Stomach (tissue), 19 donors: ENCODE data around the gene SMPDL3A. TPM values are rescaled to one million over a fixed set of nuclear protein-coding genes. Genes with fewer than 3 reads are reported as not detected.

Experiments used
- DNase-seq, 2 donors: peaks; one replicate each; pipeline versions ENCODE4 v3.0.0 to v3.0.0-alpha.2; 2013 to 2019
- H3K27ac ChIP-seq, 5 donors: fragments of 200-600 bp in 4 of 5; sonication (generic) in 4 of 5; one replicate each; pipeline ENCODE4 v1.5.1; 2013 to 2019; ENCODE audit warnings: mild to moderate bottlenecking in 1 of 5, moderate library complexity in 1 of 5
- H3K27me3 ChIP-seq, 3 donors: fragments of 200-600 bp; sonication (generic); one replicate each; pipeline ENCODE4 v1.5.1; 2017 to 2019; ENCODE audit warnings: mixed run types in 1 of 3
- H3K36me3 ChIP-seq, 4 donors: fragments of 200-600 bp; sonication (generic); 1 replicate in 3 of 4; 2 replicates in 1 of 4; pipeline ENCODE4 v1.5.1; 2016 to 2019
- H3K4me1 ChIP-seq, 4 donors: fragments of 200-600 bp; sonication (generic); one replicate each; pipeline ENCODE4 v1.5.1; 2016 to 2019
- H3K4me3 ChIP-seq, 4 donors: fragments of 200-600 bp; sonication (generic) in 3 of 4; one replicate each; pipeline ENCODE4 v1.5.1; 2016 to 2019; ENCODE audit warnings: mild to moderate bottlenecking in 1 of 4
- H3K9me3 ChIP-seq, 4 donors: fragments of 200-600 bp; sonication (generic); one replicate each; pipeline ENCODE4 v1.5.1; 2016 to 2019
- EP300 ChIP-seq: sonication (generic); formaldehyde crosslinking; IDR thresholded peaks from one replicate; pipeline ENCODE4 v1.6.1; 2017; ENCODE audit warnings: antibody characterized with exemption
- POLR2A ChIP-seq, 4 donors: fragments of 450-650 bp; IDR thresholded peaks; one replicate each; pipeline ENCODE4 v1.6.1; 2016; ENCODE audit warnings: antibody characterized with exemption in 4 of 4, control low read depth in 2 of 4, mild to moderate bottlenecking in 1 of 4, moderate library complexity in 1 of 4
- POLR2AphosphoS5 ChIP-seq, 3 donors: sonication (generic); formaldehyde crosslinking; IDR thresholded peaks; one replicate each; pipeline ENCODE4 v1.6.1; 2016; ENCODE audit warnings: antibody characterized with exemption in 3 of 3
- WGBS, 5 donors: extraction: QIAGEN DNeasy Blood & Tissue Kit in 3 of 5; methylation state at CpG; one replicate each; pipeline versions ENCODE4 v1.1.5 to v1.1.7; 2013 to 2018; 5-methylcytosine and 5-hydroxymethylcytosine counted together
- intact Hi-C: fragments of 100-400 bp; cut with DNase I; formaldehyde crosslinking; loops from one replicate; pipeline ENCODE4 v1.15.1; 2023; ENCODE audit warnings: low total_unique reads
- long read RNA-seq, 10 donors: transcript quantifications; one replicate each; lab custom pipeline, GENCODE V29; 2026
- polyA plus RNA-seq, 3 donors: library from polyadenylated mRNA; stranded (reverse); fragments of 200-250 nt; gene quantifications; one replicate each; pipeline ENCODE4 v1.2.3, GENCODE V29; 2013
- total RNA-seq, 5 donors: library from RNA; depleted of rRNA; stranded (reverse); fragments of >200 nt; gene quantifications; one replicate each; pipeline versions ENCODE4 v1.1.0 to v1.2.3, GENCODE V29; 2014 to 2016
- TF ChIP-seq, protein P1 (sequence below), 7 experiments: fragments of 450-650 bp in 4 of 7; fragments of 200-600 bp in 3 of 7; sonication (generic) in 3 of 7; IDR thresholded peaks; one replicate each; pipeline ENCODE4 v1.5.1; 2016 to 2019; ENCODE audit warnings: antibody characterized with exemption in 7 of 7, control low read depth in 2 of 7, mild to moderate bottlenecking in 1 of 7
- donor health status: healthy with polysubstance abuse.
- donor health status: Bipolar disorder and iron deficiency.
- donor health status: healthy.

The SMPDL3A gene, protein sequence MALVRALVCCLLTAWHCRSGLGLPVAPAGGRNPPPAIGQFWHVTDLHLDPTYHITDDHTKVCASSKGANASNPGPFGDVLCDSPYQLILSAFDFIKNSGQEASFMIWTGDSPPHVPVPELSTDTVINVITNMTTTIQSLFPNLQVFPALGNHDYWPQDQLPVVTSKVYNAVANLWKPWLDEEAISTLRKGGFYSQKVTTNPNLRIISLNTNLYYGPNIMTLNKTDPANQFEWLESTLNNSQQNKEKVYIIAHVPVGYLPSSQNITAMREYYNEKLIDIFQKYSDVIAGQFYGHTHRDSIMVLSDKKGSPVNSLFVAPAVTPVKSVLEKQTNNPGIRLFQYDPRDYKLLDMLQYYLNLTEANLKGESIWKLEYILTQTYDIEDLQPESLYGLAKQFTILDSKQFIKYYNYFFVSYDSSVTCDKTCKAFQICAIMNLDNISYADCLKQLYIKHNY
- total RNA-seq (10 to 100 TPM in 4 of 5 donors, 1 to 10 TPM in 1; 4.5 to 24.0 (median 14.6) TPM), polyA plus RNA-seq (10 to 100 TPM in 2 of 3 donors, 1 to 10 TPM in 1; 6.2 to 34.2 (median 18.8) TPM)
- long read RNA-seq, donor 1: 0 reads
- long read RNA-seq, donor 2, partial matches to known transcripts: 0 of 3 reads
- long read RNA-seq, donor 2, other reads (novel, unspliced or antisense): 0 of 3 reads
- long read RNA-seq, donor 3, partial matches to known transcripts: 0 of 1 reads
- long read RNA-seq, donor 3, other reads (novel, unspliced or antisense): 0 of 1 reads
- long read RNA-seq, donor 4: 0 reads
- long read RNA-seq, donor 5: 0 reads
- long read RNA-seq, donor 6, partial matches to known transcripts: 0 of 7 reads
- long read RNA-seq, donor 6, other reads (novel, unspliced or antisense): 0 of 7 reads
- long read RNA-seq, donor 7, partial matches to known transcripts: 20 of 24 reads
- long read RNA-seq, donor 7, other reads (novel, unspliced or antisense): 0 of 24 reads
- long read RNA-seq, donor 8, partial matches to known transcripts: 13 of 14 reads
- long read RNA-seq, donor 8, other reads (novel, unspliced or antisense): 0 of 14 reads
- long read RNA-seq, donor 9, partial matches to known transcripts: 0 of 3 reads
- long read RNA-seq, donor 9, other reads (novel, unspliced or antisense): 0 of 3 reads
- long read RNA-seq, donor 10, transcript SMPDL3A-201 (8 exons, 1,851 nt): major isoform, 5 of 5 reads
- long read RNA-seq, donor 10, partial matches to known transcripts: 0 of 5 reads
- long read RNA-seq, donor 10, other reads (novel, unspliced or antisense): 0 of 5 reads

DNA sequence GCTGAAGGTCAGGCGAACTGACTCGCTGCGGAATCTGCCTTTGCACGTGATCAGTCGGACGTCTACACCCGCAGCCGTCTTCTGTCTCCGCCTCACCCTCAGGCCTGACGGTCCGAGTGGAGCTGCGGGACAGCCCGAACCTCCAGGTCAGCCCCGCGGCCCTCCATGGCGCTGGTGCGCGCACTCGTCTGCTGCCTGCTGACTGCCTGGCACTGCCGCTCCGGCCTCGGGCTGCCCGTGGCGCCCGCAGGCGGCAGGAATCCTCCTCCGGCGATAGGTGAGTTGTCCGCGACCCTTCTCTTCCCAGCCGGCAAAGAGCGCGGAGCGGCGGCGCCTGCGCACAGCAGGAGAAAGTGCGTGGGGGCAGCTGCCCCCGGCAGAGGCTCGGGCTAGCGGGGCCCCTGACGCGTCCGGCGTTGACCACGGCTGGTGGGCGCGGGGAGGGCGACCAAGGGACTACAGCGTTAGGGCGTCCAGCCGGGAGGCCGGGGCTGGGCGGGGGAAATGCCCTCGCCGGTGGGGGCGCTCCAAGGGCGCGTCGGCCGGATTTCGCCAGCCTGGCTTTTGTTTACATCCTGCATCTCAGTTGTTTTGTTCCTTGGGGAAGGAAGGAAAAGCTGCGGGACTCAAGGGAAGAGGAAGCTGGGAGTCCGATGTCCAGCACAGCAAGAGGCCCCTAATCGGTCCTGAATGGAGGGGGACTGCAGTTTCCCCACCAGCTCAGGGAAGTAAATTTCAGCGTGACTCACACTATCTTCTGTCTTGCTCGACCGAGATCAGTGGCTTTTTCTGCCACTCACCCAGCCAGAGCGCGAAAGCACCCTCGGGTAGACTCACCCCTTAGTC, at the start of gene SMPDL3A:
Gene SMPDL3A, plus strand, starts transcription at position 77 of the 846 bp plus-strand sequence. Its CDS starts 89 bp downstream, at position 166.
- Histone ChIP-seq H3K4me1 (peaks cover 22 to 56% (median 40%) of the 10 kb centered on the region in 4 donors), H3K4me3 (peak within 1 kb of the TSS; percentile 58 to 78 (median 66)), H3K27ac (peak within 1 kb of the TSS; percentile 86 to 99 (median 96)), H3K9me3 (no peaks in the 10 kb centered on the region), H3K36me3 (no peaks in the 10 kb centered on the region), H3K27me3 (no peaks in the 10 kb centered on the region)
- DNase-seq: peak; percentile 70 to 92
- intact Hi-C loops: no loop called here
- TF ChIP-seq POLR2AphosphoS5 (IDR thresholded peaks at IDR 0.05) (peak; percentile 12 to 82 (median 56)), EP300 (no peak), POLR2A (IDR thresholded peaks at IDR 0.05) (peak in 1 of 4 donors; percentile 28)
- TF ChIP-seq, protein P1, sequence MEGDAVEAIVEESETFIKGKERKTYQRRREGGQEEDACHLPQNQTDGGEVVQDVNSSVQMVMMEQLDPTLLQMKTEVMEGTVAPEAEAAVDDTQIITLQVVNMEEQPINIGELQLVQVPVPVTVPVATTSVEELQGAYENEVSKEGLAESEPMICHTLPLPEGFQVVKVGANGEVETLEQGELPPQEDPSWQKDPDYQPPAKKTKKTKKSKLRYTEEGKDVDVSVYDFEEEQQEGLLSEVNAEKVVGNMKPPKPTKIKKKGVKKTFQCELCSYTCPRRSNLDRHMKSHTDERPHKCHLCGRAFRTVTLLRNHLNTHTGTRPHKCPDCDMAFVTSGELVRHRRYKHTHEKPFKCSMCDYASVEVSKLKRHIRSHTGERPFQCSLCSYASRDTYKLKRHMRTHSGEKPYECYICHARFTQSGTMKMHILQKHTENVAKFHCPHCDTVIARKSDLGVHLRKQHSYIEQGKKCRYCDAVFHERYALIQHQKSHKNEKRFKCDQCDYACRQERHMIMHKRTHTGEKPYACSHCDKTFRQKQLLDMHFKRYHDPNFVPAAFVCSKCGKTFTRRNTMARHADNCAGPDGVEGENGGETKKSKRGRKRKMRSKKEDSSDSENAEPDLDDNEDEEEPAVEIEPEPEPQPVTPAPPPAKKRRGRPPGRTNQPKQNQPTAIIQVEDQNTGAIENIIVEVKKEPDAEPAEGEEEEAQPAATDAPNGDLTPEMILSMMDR (IDR thresholded peaks at IDR 0.05): peak in 3 of 7 experiments; percentile 12 to 56 (median 38)
- WGBS, 5 donors: 0 to 1% (median 1%) methylated on average over 34 to 71 of the region's 71 CpGs

DNA sequence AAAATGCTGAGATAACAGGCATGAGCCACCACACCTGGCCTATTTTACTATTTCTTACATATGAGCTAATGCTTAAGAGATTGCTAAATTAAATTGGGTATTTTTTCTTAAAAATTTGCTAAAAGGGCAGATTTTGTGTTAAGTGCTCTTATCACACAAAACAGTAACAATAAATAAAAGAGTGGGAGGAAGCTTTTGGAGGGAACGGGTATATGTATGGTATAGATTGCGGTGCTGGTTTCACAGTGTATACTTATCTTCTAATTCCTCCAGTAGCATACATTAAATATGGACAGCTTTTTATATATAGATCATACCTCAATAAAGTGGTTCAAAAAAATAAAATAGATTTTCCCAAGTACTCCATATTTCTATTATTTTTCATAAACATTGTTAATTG, 49.0 kb upstream of the SMPDL3A start:
- Histone ChIP-seq H3K9me3 (no peaks in the 10 kb centered on the region), H3K27ac (no peak overlapping the region), H3K27me3 (peaks cover 0 to 6% (median 0%) of the 10 kb centered on the region in 3 donors), H3K4me1 (peaks cover 0 to 8% (median 0%) of the 10 kb centered on the region in 4 donors), H3K36me3 (no peaks in the 10 kb centered on the region), H3K4me3 (no peak overlapping the region)
- no peak for TF ChIP-seq POLR2AphosphoS5 (IDR thresholded peaks at IDR 0.05)
- TF ChIP-seq EP300: no peak
- TF ChIP-seq POLR2A (IDR thresholded peaks at IDR 0.05): no peak
- TF ChIP-seq, protein P1 (IDR thresholded peaks at IDR 0.05): no peak
- WGBS, 5 donors: 92 to 98% (median 97%) methylated on average over 2 of the region's 2 CpGs
- DNase-seq: no peak
- intact Hi-C loops: no loop called here

DNA sequence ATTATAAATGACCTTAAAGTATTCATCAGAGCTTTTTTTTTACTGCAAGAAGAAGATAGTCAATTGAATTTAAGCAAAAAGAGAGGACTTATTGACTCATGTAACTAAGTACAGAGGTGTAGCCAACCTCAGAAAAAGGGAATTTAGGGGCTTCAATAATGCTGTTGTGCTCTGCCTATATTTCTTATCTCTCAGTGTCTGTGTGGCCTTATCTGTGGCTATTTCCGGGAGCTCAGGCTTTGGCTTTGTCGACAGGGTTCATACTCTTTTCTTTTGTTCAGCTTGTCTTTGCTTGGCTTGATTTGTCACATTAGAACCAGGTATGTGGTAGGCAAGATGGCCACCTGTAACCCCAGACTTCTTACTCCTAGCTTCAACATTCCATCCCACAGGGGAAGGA, 48.1 kb upstream of the SMPDL3A start:
- Histone ChIP-seq H3K27me3 (peaks cover 0 to 6% (median 0%) of the 10 kb centered on the region in 3 donors), H3K36me3 (no peaks in the 10 kb centered on the region), H3K4me1 (no peaks in the 10 kb centered on the region), H3K9me3 (no peaks in the 10 kb centered on the region), H3K4me3 (no peak overlapping the region), H3K27ac (no peak overlapping the region)
- WGBS, 5 donors: 28 to 62% (median 34%) methylated on average over 2 of the region's 2 CpGs
- no peak for DNase-seq
- intact Hi-C loops: no loop called here
- TF ChIP-seq POLR2A (IDR thresholded peaks at IDR 0.05): no peak
- TF ChIP-seq POLR2AphosphoS5 (IDR thresholded peaks at IDR 0.05): no peak
- TF ChIP-seq, protein P1 (IDR thresholded peaks at IDR 0.05): no peak
- TF ChIP-seq EP300: no peak
